ENCODE measurements around the gene NFATC1.
"Not testable (repeated sequence)": the region's sequence is repeated elsewhere in the genome, so short reads cannot be mapped to it uniquely, and the experiment has no call there.

NFATC1 gene

GRCh38 chr18:79501006-79501405 is 105.3 kb downstream of the NFATC1 start:
- Histone ChIP-seq H3K4me1 (ENCODE audit: control insufficient read depth, insufficient read depth, low read length) (no peaks in the 10 kb centered on the region), H3K27me3 (ENCODE audit: control insufficient read depth, insufficient read depth, low read length) (no peaks in the 10 kb centered on the region), H3K36me3 (ENCODE audit: control insufficient read depth, insufficient read depth, low read length) (no peaks in the 10 kb centered on the region), H3K9me3 (ENCODE audit: control insufficient read depth, insufficient read depth, low read length) (peaks cover 5% of the 10 kb centered on the region; the same call in 1 of the 2 replicates), H3K27ac (ENCODE audit: low read depth, low read length) (no peak overlapping the region), H3K9ac (ENCODE audit: low read depth, low read length) (no peak overlapping the region), H3K4me3 (ENCODE audit: low read depth, low read length) (no peak overlapping the region)

GRCh38 chr18:79502782-79503181 is 107.1 kb downstream of the NFATC1 start:
- no peaks in the 10 kb centered on the region for H3K27me3 ChIP-seq (ENCODE audit: control insufficient read depth, insufficient read depth, low read length)
- peaks cover 5% of the 10 kb centered on the region; the same call in 1 of the 2 replicates for H3K9me3 ChIP-seq (ENCODE audit: control insufficient read depth, insufficient read depth, low read length)
- no peak overlapping the region for H3K9ac ChIP-seq (ENCODE audit: low read depth, low read length)
- no peak overlapping the region for H3K27ac ChIP-seq (ENCODE audit: low read depth, low read length)
- H3K4me3 ChIP-seq (ENCODE audit: low read depth, low read length), result no peak overlapping the region
- peaks cover 2% of the 10 kb centered on the region; the same call in 1 of the 2 replicates for H3K4me1 ChIP-seq (ENCODE audit: control insufficient read depth, insufficient read depth, low read length)
- H3K36me3 ChIP-seq (ENCODE audit: control insufficient read depth, insufficient read depth, low read length), result no peaks in the 10 kb centered on the region

DNA sequence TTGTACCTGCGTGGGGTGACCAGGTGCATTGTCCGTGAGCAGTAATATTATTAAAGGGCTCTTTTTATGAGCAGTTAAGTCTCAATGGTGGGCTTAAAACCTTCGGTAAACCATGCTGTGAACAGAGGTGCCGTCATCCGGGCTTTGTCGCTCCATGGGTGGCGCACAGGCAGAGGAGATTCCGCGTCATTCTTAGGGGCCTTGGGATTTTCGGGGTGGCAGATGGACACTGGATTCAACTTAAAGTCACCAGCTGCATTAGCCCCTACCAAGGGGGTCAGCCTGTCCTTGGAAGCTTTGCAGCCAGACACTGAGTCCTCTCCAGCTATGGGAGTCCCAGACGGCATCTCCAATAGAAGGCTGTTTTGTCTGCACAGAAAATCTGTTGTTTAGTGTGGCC is 107.7 kb downstream of the NFATC1 start:
- Histone ChIP-seq H3K4me3 (ENCODE audit: low read depth, low read length) (no peak overlapping the region), H3K9me3 (ENCODE audit: control insufficient read depth, insufficient read depth, low read length) (peaks cover 5% of the 10 kb centered on the region; the same call in 1 of the 2 replicates), H3K27ac (ENCODE audit: low read depth, low read length) (no peak overlapping the region), H3K36me3 (ENCODE audit: control insufficient read depth, insufficient read depth, low read length) (no peaks in the 10 kb centered on the region), H3K4me1 (ENCODE audit: control insufficient read depth, insufficient read depth, low read length) (peaks cover 5% of the 10 kb centered on the region; the same call in 1 of the 2 replicates), H3K9ac (ENCODE audit: low read depth, low read length) (no peak overlapping the region), H3K27me3 (ENCODE audit: control insufficient read depth, insufficient read depth, low read length) (peaks cover under 1% of the 10 kb centered on the region)

DNA sequence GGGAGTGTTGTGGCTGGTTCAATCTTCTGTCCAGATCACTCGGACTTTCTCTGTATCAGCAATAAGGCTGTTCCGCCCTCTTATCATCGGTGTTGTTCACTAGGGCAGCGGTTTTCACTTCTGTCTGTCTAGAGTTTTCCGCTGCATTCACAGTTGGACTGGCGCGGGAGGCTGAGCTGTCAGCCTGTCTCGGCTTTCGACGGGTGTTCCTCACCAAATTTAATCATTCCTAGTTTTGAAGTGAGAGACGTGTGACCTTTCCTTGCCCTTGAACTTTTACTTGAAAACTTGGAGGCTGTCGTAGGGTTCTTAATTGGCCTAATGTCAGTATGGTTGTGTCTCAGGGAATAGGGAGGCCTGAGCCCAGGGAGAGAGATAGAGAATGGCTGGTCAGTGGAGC is 108.3 kb downstream of the NFATC1 start:
- H3K4me1 ChIP-seq (ENCODE audit: control insufficient read depth, insufficient read depth, low read length), result peaks cover 5% of the 10 kb centered on the region; the same call in 1 of the 2 replicates
- H3K36me3 ChIP-seq (ENCODE audit: control insufficient read depth, insufficient read depth, low read length), result no peaks in the 10 kb centered on the region
- H3K9me3 ChIP-seq (ENCODE audit: control insufficient read depth, insufficient read depth, low read length), result peaks cover 5% of the 10 kb centered on the region; the same call in 1 of the 2 replicates
- H3K4me3 ChIP-seq (ENCODE audit: low read depth, low read length), result no peak overlapping the region
- H3K27ac ChIP-seq (ENCODE audit: low read depth, low read length), result no peak overlapping the region
- H3K27me3 ChIP-seq (ENCODE audit: control insufficient read depth, insufficient read depth, low read length), result peaks cover 3% of the 10 kb centered on the region
- no peak overlapping the region for H3K9ac ChIP-seq (ENCODE audit: low read depth, low read length)

DNA sequence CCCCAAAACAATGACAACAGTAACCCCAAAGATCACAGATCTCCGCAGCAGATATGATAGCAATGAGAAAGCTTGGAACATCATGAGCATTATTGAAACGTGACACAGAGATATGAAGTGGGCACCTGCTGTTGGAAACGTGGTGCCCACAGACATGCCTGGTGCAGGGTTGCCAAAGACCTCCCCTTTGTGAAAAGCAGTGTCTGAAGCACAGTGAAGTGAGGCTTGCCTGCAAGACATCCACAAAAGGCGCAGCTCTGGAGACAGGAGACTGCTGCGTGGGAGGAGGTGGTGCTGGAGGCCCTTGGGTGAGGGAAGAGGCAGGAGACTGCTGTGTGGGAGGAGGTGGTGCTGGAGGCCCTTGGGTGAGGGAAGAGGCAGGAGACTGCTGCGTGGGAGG is 108.8 kb downstream of the NFATC1 start:
- not testable (repeated sequence) for H3K4me1 ChIP-seq (ENCODE audit: control insufficient read depth, insufficient read depth, low read length); H3K27me3 ChIP-seq (ENCODE audit: control insufficient read depth, insufficient read depth, low read length); H3K9ac ChIP-seq (ENCODE audit: low read depth, low read length); H3K4me3 ChIP-seq (ENCODE audit: low read depth, low read length); H3K9me3 ChIP-seq (ENCODE audit: control insufficient read depth, insufficient read depth, low read length); H3K27ac ChIP-seq (ENCODE audit: low read depth, low read length); H3K36me3 ChIP-seq (ENCODE audit: control insufficient read depth, insufficient read depth, low read length)

GRCh38 chr18:79505465-79505864 is 109.7 kb downstream of the NFATC1 start:
- not testable (repeated sequence) for H3K4me3 ChIP-seq (ENCODE audit: low read depth, low read length); H3K9me3 ChIP-seq (ENCODE audit: control insufficient read depth, insufficient read depth, low read length); H3K4me1 ChIP-seq (ENCODE audit: control insufficient read depth, insufficient read depth, low read length); H3K9ac ChIP-seq (ENCODE audit: low read depth, low read length); H3K27me3 ChIP-seq (ENCODE audit: control insufficient read depth, insufficient read depth, low read length); H3K36me3 ChIP-seq (ENCODE audit: control insufficient read depth, insufficient read depth, low read length); H3K27ac ChIP-seq (ENCODE audit: low read depth, low read length)

- peak overlapping the region; percentile 2 for H3K27ac ChIP-seq (ENCODE audit: low read depth, low read length)
- peaks cover 3% of the 10 kb centered on the region for H3K27me3 ChIP-seq (ENCODE audit: control insufficient read depth, insufficient read depth, low read length)
- H3K4me1 ChIP-seq (ENCODE audit: control insufficient read depth, insufficient read depth, low read length), result peaks cover 5% of the 10 kb centered on the region; the same call in 1 of the 2 replicates
- H3K9me3 ChIP-seq (ENCODE audit: control insufficient read depth, insufficient read depth, low read length), result no peaks in the 10 kb centered on the region
- H3K9ac ChIP-seq (ENCODE audit: low read depth, low read length), result no peak overlapping the region
- H3K4me3 ChIP-seq (ENCODE audit: low read depth, low read length), result no peak overlapping the region
- no peaks in the 10 kb centered on the region for H3K36me3 ChIP-seq (ENCODE audit: control insufficient read depth, insufficient read depth, low read length)
Observed at GRCh38 chr18:79506191-79507075, 110.7 kb downstream of the NFATC1 start.

DNA sequence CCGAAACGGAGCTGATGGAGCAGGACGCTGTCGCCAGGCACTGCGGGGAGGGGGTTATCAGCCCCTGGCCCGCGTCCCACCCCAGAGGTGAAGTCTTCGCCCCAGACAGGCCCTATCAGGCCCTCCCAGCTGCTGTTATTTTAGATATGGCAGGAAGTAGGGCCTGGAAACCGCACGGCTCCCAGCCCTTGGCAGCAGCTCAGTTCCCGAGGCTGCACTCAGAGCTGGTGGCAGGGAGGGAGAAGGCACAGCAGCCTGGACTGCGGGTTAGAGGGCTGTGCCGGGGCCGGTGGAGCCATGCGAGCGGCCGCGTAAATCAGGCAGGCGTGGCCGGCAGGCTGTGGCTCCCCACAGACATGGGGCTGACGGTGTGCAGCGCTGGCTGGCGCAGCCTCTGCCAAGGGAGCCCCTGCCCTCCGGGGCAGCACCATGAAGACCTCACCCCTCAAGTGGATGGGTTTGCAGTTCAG is 111.4 kb downstream of the NFATC1 start:
- Histone ChIP-seq H3K27me3 (ENCODE audit: control insufficient read depth, insufficient read depth, low read length) (peaks cover 3% of the 10 kb centered on the region), H3K27ac (ENCODE audit: low read depth, low read length) (peak overlapping the region; percentile 2)

GRCh38 chr18:79507546-79508480 is 112.1 kb downstream of the NFATC1 start:
- H3K27ac ChIP-seq (ENCODE audit: low read depth, low read length), result peak overlapping the region; percentile 2
- H3K9ac ChIP-seq (ENCODE audit: low read depth, low read length), result no peak overlapping the region
- H3K36me3 ChIP-seq (ENCODE audit: control insufficient read depth, insufficient read depth, low read length), result no peaks in the 10 kb centered on the region
- no peaks in the 10 kb centered on the region for H3K9me3 ChIP-seq (ENCODE audit: control insufficient read depth, insufficient read depth, low read length)
- H3K27me3 ChIP-seq (ENCODE audit: control insufficient read depth, insufficient read depth, low read length), result peaks cover 3% of the 10 kb centered on the region
- peaks cover 5% of the 10 kb centered on the region; the same call in 1 of the 2 replicates for H3K4me1 ChIP-seq (ENCODE audit: control insufficient read depth, insufficient read depth, low read length)
- no peak overlapping the region for H3K4me3 ChIP-seq (ENCODE audit: low read depth, low read length)

More for the DNA sequence above, 111.4 kb downstream of the NFATC1 start:
- Histone ChIP-seq H3K4me3 (ENCODE audit: low read depth, low read length) (no peak overlapping the region), H3K9me3 (ENCODE audit: control insufficient read depth, insufficient read depth, low read length) (no peaks in the 10 kb centered on the region), H3K9ac (ENCODE audit: low read depth, low read length) (no peak overlapping the region), H3K4me1 (ENCODE audit: control insufficient read depth, insufficient read depth, low read length) (peaks cover 5% of the 10 kb centered on the region; the same call in 1 of the 2 replicates), H3K36me3 (ENCODE audit: control insufficient read depth, insufficient read depth, low read length) (no peaks in the 10 kb centered on the region)

GRCh38 chr18:79508565-79509535 is 113.1 kb downstream of the NFATC1 start:
- Histone ChIP-seq H3K27me3 (ENCODE audit: control insufficient read depth, insufficient read depth, low read length) (peaks cover 3% of the 10 kb centered on the region), H3K4me3 (ENCODE audit: low read depth, low read length) (no peak overlapping the region), H3K36me3 (ENCODE audit: control insufficient read depth, insufficient read depth, low read length) (no peaks in the 10 kb centered on the region), H3K9me3 (ENCODE audit: control insufficient read depth, insufficient read depth, low read length) (no peaks in the 10 kb centered on the region), H3K9ac (ENCODE audit: low read depth, low read length) (no peak overlapping the region), H3K27ac (ENCODE audit: low read depth, low read length) (no peak overlapping the region), H3K4me1 (ENCODE audit: control insufficient read depth, insufficient read depth, low read length) (peaks cover 5% of the 10 kb centered on the region; the same call in 1 of the 2 replicates)

All from HUES48 (cell line).